ENCODE data around the gene FTL. TPM values are rescaled to one million over a fixed set of nuclear protein-coding genes. Genes with fewer than 3 reads are reported as not detected.
A peak's percentile ranks its signal among the peaks of the same experiment; 100 is the strongest.

Gene FTL
- total RNA-seq, 1 donor from 2014 or later: 1,701 TPM

DNA sequence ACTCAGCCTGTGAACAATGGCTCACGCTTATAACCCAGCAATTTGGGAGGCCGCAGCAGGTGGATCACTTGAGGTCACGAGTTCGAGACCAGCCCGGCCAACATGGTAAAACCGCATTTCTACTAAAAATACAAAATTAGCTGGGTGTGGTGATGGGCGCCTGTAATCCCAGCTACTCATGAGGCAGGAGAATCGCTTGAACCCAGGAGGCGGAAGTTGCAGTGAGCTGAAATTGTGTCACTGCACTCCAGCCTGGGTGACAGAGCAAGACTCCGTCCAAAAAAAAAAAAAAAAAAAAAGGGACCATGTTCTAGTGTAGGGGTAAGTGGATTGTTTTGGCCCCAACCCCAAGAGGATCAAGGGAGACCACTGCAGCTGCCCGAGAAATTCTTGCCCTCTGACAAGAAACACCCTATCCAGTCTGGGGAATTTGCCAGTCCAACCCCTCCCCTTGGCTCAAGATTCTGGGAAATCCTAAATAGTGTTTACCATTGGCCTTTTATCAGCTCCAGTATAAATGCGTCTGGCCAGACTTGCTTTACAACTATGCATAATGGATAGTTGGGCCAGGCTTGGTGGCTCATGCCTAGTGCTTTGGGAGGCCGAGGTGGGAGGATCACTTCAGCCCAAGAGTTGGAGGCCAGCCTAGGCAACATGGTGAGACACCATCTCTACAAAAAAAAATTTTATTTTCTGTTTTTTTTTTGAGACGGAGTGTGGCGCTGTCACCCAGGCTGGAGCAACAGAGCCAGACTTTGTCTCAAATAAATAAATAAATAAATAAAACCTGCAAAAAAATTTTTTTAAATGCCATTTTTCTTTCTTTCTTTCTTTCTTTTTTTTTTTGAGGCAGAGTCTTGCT is 36.7 kb upstream of the FTL start:
- Histone ChIP-seq H3K36me3 (ENCODE audit: control insufficient read depth, insufficient read depth, low read length) (no peaks in the 10 kb centered on the region), H3K27me3 (ENCODE audit: control insufficient read depth, insufficient read depth, low read length) (no peaks in the 10 kb centered on the region), H3K4me3 (ENCODE audit: low read depth, low read length) (no peak overlapping the region)
- DNase-seq (ENCODE audit: low read depth) (peak; percentile 35), FAIRE-seq (no peak)
- no peak for TF ChIP-seq CTCF (IDR thresholded peaks at IDR 0.05; ENCODE audit: insufficient read depth, low read length, severe bottlenecking)

GRCh38 chr19:48933382-48933932 is 31.7 kb upstream of the FTL start, which contains the start of gene DHDH:
Gene DHDH, plus strand, starts transcription at chr19:48933699. Its CDS starts 23 bp downstream, at chr19:48933722.
- no peak for TF ChIP-seq CTCF (IDR thresholded peaks at IDR 0.05; ENCODE audit: insufficient read depth, low read length, severe bottlenecking)
- H3K4me3 ChIP-seq (ENCODE audit: low read depth, low read length): peak within 1 kb of the TSS; percentile 39
- no peaks in the 10 kb centered on the region for H3K27me3 ChIP-seq (ENCODE audit: control insufficient read depth, insufficient read depth, low read length)
- no peaks in the 10 kb centered on the region for H3K36me3 ChIP-seq (ENCODE audit: control insufficient read depth, insufficient read depth, low read length)
- FAIRE-seq (no peak), DNase-seq (ENCODE audit: low read depth) (peak; percentile 95)

DNA sequence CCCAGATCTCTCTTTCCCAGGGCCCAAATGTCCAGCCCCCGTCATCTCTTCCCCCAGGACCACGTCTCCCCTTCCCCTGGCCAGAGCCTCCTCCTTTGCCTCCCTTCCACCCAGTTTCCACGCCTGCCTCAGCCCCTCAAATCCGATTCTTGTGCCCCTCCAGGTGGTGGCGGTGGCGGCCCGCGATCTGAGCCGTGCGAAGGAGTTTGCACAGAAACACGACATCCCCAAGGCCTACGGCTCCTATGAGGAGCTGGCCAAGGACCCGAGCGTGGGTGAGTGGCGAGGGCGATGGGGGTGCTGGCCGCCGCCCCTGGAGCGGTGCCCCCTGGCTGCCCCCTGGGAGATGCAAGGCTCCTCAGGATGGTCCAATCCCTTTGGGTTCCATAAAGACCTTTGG is 30.3 kb upstream of the FTL start:
- DNase-seq (ENCODE audit: low read depth) (no peak), FAIRE-seq (no peak)
- Histone ChIP-seq H3K36me3 (ENCODE audit: control insufficient read depth, insufficient read depth, low read length) (no peaks in the 10 kb centered on the region), H3K4me3 (ENCODE audit: low read depth, low read length) (no peak overlapping the region), H3K27me3 (ENCODE audit: control insufficient read depth, insufficient read depth, low read length) (no peaks in the 10 kb centered on the region)
- no peak for TF ChIP-seq CTCF (IDR thresholded peaks at IDR 0.05; ENCODE audit: insufficient read depth, low read length, severe bottlenecking)

DNA sequence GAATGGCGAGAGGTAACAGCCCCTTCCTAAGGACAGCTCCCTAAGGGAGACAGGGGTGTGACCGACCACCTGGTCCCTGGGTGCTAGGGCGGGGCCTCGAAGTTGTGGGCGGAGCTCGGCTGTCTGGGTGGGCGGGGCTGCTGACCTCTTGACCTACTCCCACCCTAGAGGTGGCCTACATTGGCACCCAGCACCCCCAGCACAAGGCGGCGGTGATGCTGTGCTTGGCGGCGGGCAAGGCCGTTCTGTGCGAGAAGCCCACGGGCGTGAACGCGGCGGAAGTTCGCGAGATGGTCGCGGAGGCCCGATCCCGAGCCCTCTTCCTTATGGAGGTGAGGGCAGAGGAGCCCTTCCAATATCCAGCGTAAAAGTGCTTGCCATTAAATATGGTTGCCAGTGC is 29.2 kb upstream of the FTL start:
- Histone ChIP-seq H3K4me3 (ENCODE audit: low read depth, low read length) (no peak overlapping the region), H3K27me3 (ENCODE audit: control insufficient read depth, insufficient read depth, low read length) (no peaks in the 10 kb centered on the region), H3K36me3 (ENCODE audit: control insufficient read depth, insufficient read depth, low read length) (no peaks in the 10 kb centered on the region)
- DNase-seq (ENCODE audit: low read depth): no peak
- TF ChIP-seq CTCF (IDR thresholded peaks at IDR 0.05; ENCODE audit: insufficient read depth, low read length, severe bottlenecking): no peak
- no peak for FAIRE-seq

- Histone ChIP-seq H3K27me3 (ENCODE audit: control insufficient read depth, insufficient read depth, low read length) (no peaks in the 10 kb centered on the region), H3K4me3 (ENCODE audit: low read depth, low read length) (no peak overlapping the region), H3K36me3 (ENCODE audit: control insufficient read depth, insufficient read depth, low read length) (no peaks in the 10 kb centered on the region)
- no peak for DNase-seq (ENCODE audit: low read depth)
- no peak for TF ChIP-seq CTCF (IDR thresholded peaks at IDR 0.05; ENCODE audit: insufficient read depth, low read length, severe bottlenecking)
- FAIRE-seq: no peak
Observed at GRCh38 chr19:48938256-48938655, 26.9 kb upstream of the FTL start.
